Bronchial epithelial cell (primary cell): Measurements from ENCODE around the gene NTSR1. TPM values are rescaled to one million over a fixed set of nuclear protein-coding genes. Genes with fewer than 3 reads are reported as not detected.

Experiments
- DNase-seq: peaks from one replicate; pipeline ENCODE4 v3.0.0-alpha.2; 2010; ENCODE audit warnings: low read depth
- FAIRE-seq: peaks from 2 replicates; lab custom pipeline; 2011; peaks lifted over from hg19 to GRCh38; lab: Jason Lieb, UNC
- H3K27me3 ChIP-seq: 2 replicates; pipeline ENCODE4 v1.5.1; 2011; ENCODE audit warnings: low read length; ENCODE audit not compliant: control insufficient read depth, insufficient read depth
- H3K36me3 ChIP-seq: 2 replicates; pipeline ENCODE4 v1.5.1; 2011; ENCODE audit warnings: low read length; ENCODE audit not compliant: control insufficient read depth, insufficient read depth
- H3K4me3 ChIP-seq: 2 replicates; pipeline ENCODE4 v1.5.1; 2011; ENCODE audit warnings: mild to moderate bottlenecking, low read depth, low read length, control low read depth
- CTCF ChIP-seq: IDR thresholded peaks from 2 replicates; pipeline ENCODE4 v1.5.1; 2011; ENCODE audit warnings: mild to moderate bottlenecking, moderate library complexity, low read length, control low read depth, inconsistent platforms; ENCODE audit not compliant: insufficient read depth, severe bottlenecking
- total RNA-seq: library from RNA; depleted of rRNA; stranded (reverse); fragments of >200 nt; gene quantifications from 2 replicates; pipeline ENCODE4 v1.2.1, GENCODE V29; 2014

Gene NTSR1
- total RNA-seq, 1 donor from 2014 or later: not detected

GRCh38 chr20:62755817-62756724 is 47.4 kb downstream of the NTSR1 start:
- peaks cover 21% of the 10 kb centered on the region for H3K27me3 ChIP-seq
- FAIRE-seq (no peak), DNase-seq (no peak)
- no peaks in the 10 kb centered on the region for H3K36me3 ChIP-seq
- H3K4me3 ChIP-seq: no peak overlapping the region
- TF ChIP-seq CTCF: no peak

- DNase-seq (no peak), FAIRE-seq (no peak)
- Histone ChIP-seq H3K36me3 (no peaks in the 10 kb centered on the region), H3K4me3 (no peak overlapping the region), H3K27me3 (peaks cover 12% of the 10 kb centered on the region)
- no peak for TF ChIP-seq CTCF
Observed at GRCh38 chr20:62758226-62758912, 49.7 kb downstream of the NTSR1 start.

GRCh38 chr20:62759981-62760431 is 51.4 kb downstream of the NTSR1 start:
- no peak for TF ChIP-seq CTCF
- DNase-seq: no peak
- Histone ChIP-seq H3K4me3 (no peak overlapping the region), H3K36me3 (no peaks in the 10 kb centered on the region), H3K27me3 (peaks cover 10% of the 10 kb centered on the region)
- FAIRE-seq: no peak

- Histone ChIP-seq H3K36me3 (no peaks in the 10 kb centered on the region), H3K4me3 (no peak overlapping the region), H3K27me3 (peaks cover 13% of the 10 kb centered on the region)
- FAIRE-seq (no peak), DNase-seq (no peak)
- TF ChIP-seq CTCF: no peak
Observed at GRCh38 chr20:62760471-62760855, 51.8 kb downstream of the NTSR1 start.

- no peak overlapping the region for H3K4me3 ChIP-seq
- H3K36me3 ChIP-seq: no peaks in the 10 kb centered on the region
- no peak for TF ChIP-seq CTCF
- no peak for FAIRE-seq
- H3K27me3 ChIP-seq: peaks cover 15% of the 10 kb centered on the region
- no peak for DNase-seq
Observed at GRCh38 chr20:62760856-62761758, 52.5 kb downstream of the NTSR1 start.
